RWPE2 (cell line): ENCODE results near the gene NUDT22.

Experiments
- ATAC-seq: fragments of 200-7000 bp; cut with Tn5 transposase; 3 replicates; pipeline ENCODE4 v1.9.1; 2021; ENCODE audit warnings: low read depth
- DNase-seq: peaks from one replicate; pipeline ENCODE4 v3.0.0-alpha.2; 2020; ENCODE audit warnings: low spot score
- H3K27ac ChIP-seq: fragments of 450-650 bp; 2 replicates; pipeline ENCODE4 v1.5.1; 2017; ENCODE audit warnings: mild to moderate bottlenecking; ENCODE audit not compliant: poor library complexity, severe bottlenecking
- H3K27me3 ChIP-seq: fragments of 250-450 bp; sonication (Bioruptor Pico); 2 replicates; pipeline ENCODE4 v1.5.1; 2021; ENCODE audit warnings: mild to moderate bottlenecking, moderate library complexity; ENCODE audit not compliant: insufficient read depth, poor library complexity, severe bottlenecking
- H3K36me3 ChIP-seq: fragments of 250-450 bp; sonication (Bioruptor Pico); 2 replicates; pipeline ENCODE4 v1.5.1; 2020; ENCODE audit warnings: low read depth, mild to moderate bottlenecking, moderate library complexity
- H3K4me1 ChIP-seq: fragments of 250-450 bp; sonication (Bioruptor Pico); 2 replicates; pipeline ENCODE4 v1.5.1; 2021; ENCODE audit warnings: mild to moderate bottlenecking, moderate library complexity; ENCODE audit not compliant: insufficient read depth, poor library complexity, severe bottlenecking
- H3K4me3 ChIP-seq: fragments of 250-450 bp; sonication (Bioruptor Pico); 2 replicates; pipeline ENCODE4 v1.5.1; 2021; ENCODE audit warnings: mild to moderate bottlenecking, moderate library complexity; ENCODE audit not compliant: severe bottlenecking
- H3K9me3 ChIP-seq: fragments of 250-450 bp; sonication (Bioruptor Pico); 2 replicates; pipeline ENCODE4 v1.5.1; 2021; ENCODE audit warnings: mild to moderate bottlenecking, moderate library complexity; ENCODE audit not compliant: severe bottlenecking
- CTCF ChIP-seq: fragments of 450-650 bp; IDR thresholded peaks from one replicate; pipeline ENCODE4 v1.5.1; 2017; ENCODE audit warnings: mild to moderate bottlenecking, moderate library complexity; ENCODE audit not compliant: poor library complexity, severe bottlenecking

Gene NUDT22

DNA sequence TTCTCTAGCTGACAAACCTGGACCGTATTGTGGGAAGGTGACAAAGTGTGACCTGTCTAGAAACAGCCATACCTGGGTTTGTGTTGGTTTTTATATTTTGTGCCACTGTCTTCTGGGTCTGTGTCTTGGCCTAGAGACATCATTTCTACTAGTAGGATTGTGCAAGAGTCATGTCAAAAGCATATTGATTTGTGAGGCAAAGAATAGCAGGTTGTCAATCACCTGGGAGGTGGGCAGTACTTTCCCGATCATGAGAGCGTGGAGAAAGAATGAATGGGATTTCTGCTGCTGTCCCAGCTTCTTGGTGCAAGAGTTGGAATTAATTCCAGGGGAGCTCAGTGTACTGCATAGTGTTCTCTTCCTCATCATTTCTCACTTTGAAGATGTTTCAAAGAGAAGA, 24.5 kb upstream of the NUDT22 start:
- no peak overlapping the region for H3K27ac ChIP-seq
- H3K4me1 ChIP-seq: no peaks in the 10 kb centered on the region
- H3K9me3 ChIP-seq: no peaks in the 10 kb centered on the region
- no peaks in the 10 kb centered on the region for H3K27me3 ChIP-seq
- no peak for TF ChIP-seq CTCF
- ATAC-seq: no peak
- H3K36me3 ChIP-seq: peaks cover 90% of the 10 kb centered on the region
- H3K4me3 ChIP-seq: no peak overlapping the region
- no peak for DNase-seq

DNA sequence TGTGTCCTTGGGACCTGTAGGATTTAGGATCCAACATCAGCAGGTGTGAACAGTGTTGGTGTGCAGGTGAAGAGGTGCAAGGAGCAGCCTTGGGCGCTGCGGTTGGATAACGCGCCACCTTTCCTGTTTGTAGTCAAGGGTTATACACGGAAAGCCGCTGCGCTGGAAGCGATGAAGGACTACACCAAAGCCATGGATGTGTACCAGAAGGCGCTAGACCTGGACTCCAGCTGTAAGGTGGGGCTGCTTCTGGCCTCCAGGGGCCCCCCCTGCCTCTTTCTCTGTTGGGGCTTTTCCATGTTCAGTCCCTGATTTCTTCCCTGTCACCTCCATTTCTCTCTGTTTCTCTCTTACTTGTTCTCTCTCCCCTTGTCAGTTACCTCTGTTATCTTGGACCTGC, 23.1 kb upstream of the NUDT22 start:
- TF ChIP-seq CTCF: no peak
- ATAC-seq: no peak
- Histone ChIP-seq H3K4me1 (no peaks in the 10 kb centered on the region), H3K27me3 (no peaks in the 10 kb centered on the region), H3K4me3 (no peak overlapping the region), H3K36me3 (peaks cover 82% of the 10 kb centered on the region), H3K27ac (no peak overlapping the region), H3K9me3 (no peaks in the 10 kb centered on the region)
- no peak for DNase-seq

DNA sequence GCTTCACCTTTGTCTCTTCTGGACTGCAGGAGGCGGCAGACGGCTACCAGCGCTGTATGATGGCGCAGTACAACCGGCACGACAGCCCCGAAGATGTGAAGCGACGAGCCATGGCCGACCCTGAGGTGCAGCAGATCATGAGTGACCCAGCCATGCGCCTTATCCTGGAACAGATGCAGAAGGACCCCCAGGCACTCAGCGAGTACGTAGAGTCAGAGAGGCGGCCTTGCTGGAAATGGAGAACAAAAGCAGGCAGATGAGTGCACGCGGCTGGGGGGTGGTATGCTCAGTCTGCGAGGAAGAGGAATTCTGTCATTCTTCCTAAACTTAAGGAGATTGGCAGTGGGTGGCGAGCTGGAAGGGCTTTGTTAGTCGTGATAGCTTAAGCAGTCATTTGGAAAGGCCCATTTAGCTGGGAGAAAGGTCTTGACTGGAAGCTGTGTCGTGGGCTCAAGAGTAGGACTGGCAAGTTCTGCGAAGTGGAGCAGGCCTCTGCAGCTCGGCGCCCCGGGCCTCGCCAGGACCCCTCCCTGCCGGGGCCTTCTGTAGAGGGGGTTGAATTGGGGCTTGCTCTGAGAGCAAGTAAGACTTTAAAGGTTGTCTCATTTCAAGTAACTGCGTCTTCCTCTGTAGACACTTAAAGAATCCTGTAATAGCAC, 22.5 kb upstream of the NUDT22 start:
- DNase-seq: no peak
- Histone ChIP-seq H3K9me3 (no peaks in the 10 kb centered on the region), H3K4me3 (no peak overlapping the region), H3K27ac (no peak overlapping the region), H3K27me3 (no peaks in the 10 kb centered on the region), H3K4me1 (no peaks in the 10 kb centered on the region), H3K36me3 (peaks cover 76% of the 10 kb centered on the region)
- TF ChIP-seq CTCF: no peak
- no peak for ATAC-seq

- ATAC-seq (no peak), DNase-seq (no peak)
- no peak for TF ChIP-seq CTCF
- Histone ChIP-seq H3K4me1 (no peaks in the 10 kb centered on the region), H3K9me3 (no peaks in the 10 kb centered on the region), H3K36me3 (peaks cover 71% of the 10 kb centered on the region), H3K27ac (no peak overlapping the region), H3K4me3 (no peak overlapping the region), H3K27me3 (no peaks in the 10 kb centered on the region)
Measured at GRCh38 chr11:64204080-64204440, 22.0 kb upstream of the NUDT22 start.

- Histone ChIP-seq H3K4me1 (no peaks in the 10 kb centered on the region), H3K36me3 (peaks cover 69% of the 10 kb centered on the region), H3K4me3 (no peak overlapping the region), H3K27ac (no peak overlapping the region), H3K27me3 (no peaks in the 10 kb centered on the region), H3K9me3 (no peaks in the 10 kb centered on the region)
- ATAC-seq (peak; percentile 66), DNase-seq (peak; percentile 78)
- peak; percentile 87 for TF ChIP-seq CTCF
Measured at GRCh38 chr11:64204464-64204989, 21.5 kb upstream of the NUDT22 start.
